GM18498 (cell line): Measurements from ENCODE around the gene SPATA16.
"Not testable (repeated sequence)": the region's sequence is repeated elsewhere in the genome, so short reads cannot be mapped to it uniquely, and the experiment has no call there.

Experiments used
- ATAC-seq: cut with Tn5 transposase; IDR thresholded peaks from one replicate; pipeline ENCODE4 v1.9.1; 2021; ENCODE audit warnings: mild to moderate bottlenecking, moderate library complexity; ENCODE audit not compliant: unreplicated experiment

Gene SPATA16

GRCh38 chr3:172903642-172904320 lies 237.3 kb downstream of the SPATA16 start:
- no peak for ATAC-seq

GRCh38 chr3:172892158-172892557 lies 248.9 kb downstream of the SPATA16 start:
- no peak for ATAC-seq

- no peak for ATAC-seq
Observed at GRCh38 chr3:172885704-172886103, 255.3 kb downstream of the SPATA16 start.

GRCh38 chr3:172882563-172882962 lies 258.5 kb downstream of the SPATA16 start:
- ATAC-seq: no peak

GRCh38 chr3:172879381-172879780 lies 261.7 kb downstream of the SPATA16 start:
- not testable (repeated sequence) for ATAC-seq

- no peak for ATAC-seq
Observed at GRCh38 chr3:172877011-172877410, 264.0 kb downstream of the SPATA16 start.

- no peak for ATAC-seq
Observed at GRCh38 chr3:172876297-172876696, 264.7 kb downstream of the SPATA16 start.

GRCh38 chr3:172875039-172875438 lies 266.0 kb downstream of the SPATA16 start:
- no peak for ATAC-seq

GRCh38 chr3:172869784-172870518 lies 271.1 kb downstream of the SPATA16 start:
- ATAC-seq: no peak

- ATAC-seq: no peak
Observed at GRCh38 chr3:172869368-172869771, 271.7 kb downstream of the SPATA16 start.

GRCh38 chr3:172868582-172869200 lies 272.3 kb downstream of the SPATA16 start:
- ATAC-seq: no peak

- not testable (repeated sequence) for ATAC-seq
Observed at GRCh38 chr3:172866726-172867350, 274.2 kb downstream of the SPATA16 start.

GRCh38 chr3:172859041-172859440 lies 282.0 kb downstream of the SPATA16 start:
- no peak for ATAC-seq

- no peak for ATAC-seq
Observed at GRCh38 chr3:172856795-172857742, 284.0 kb downstream of the SPATA16 start.

GRCh38 chr3:172855037-172855436 lies 286.0 kb downstream of the SPATA16 start:
- ATAC-seq: no peak

- no peak for ATAC-seq
Observed at GRCh38 chr3:172853921-172854666, 286.9 kb downstream of the SPATA16 start.

GRCh38 chr3:172853005-172853404 lies 288.0 kb downstream of the SPATA16 start:
- no peak for ATAC-seq

GRCh38 chr3:172848910-172849309 lies 292.1 kb downstream of the SPATA16 start:
- no peak for ATAC-seq

- ATAC-seq: no peak
Observed at GRCh38 chr3:172847292-172847691, 293.7 kb downstream of the SPATA16 start.

GRCh38 chr3:172846706-172847105 lies 294.3 kb downstream of the SPATA16 start:
- no peak for ATAC-seq
